Activated B cell treated with CpG ODN at 0.5 μM for 24 hours (primary cell): ENCODE data around the gene ANKRD44. TPM values are rescaled to one million over a fixed set of nuclear protein-coding genes. Genes with fewer than 3 reads are reported as not detected.
A peak's percentile ranks its signal among the peaks of the same experiment; 100 is the strongest.

Experiments used
- ATAC-seq: fragments of 200-7000 bp; cut with Tn5 transposase; one replicate; pipeline ENCODE4 v1.10.0; 2021; ENCODE audit warnings: low read depth, mild to moderate bottlenecking, moderate library complexity
- CTCF ChIA-PET: fragments of 350-600 bp; sonication (Branson Sonifier 250); formaldehyde crosslinking; loops from one replicate; lab custom pipeline; 2021; ENCODE audit warnings: antibody characterized with exemption; lab: Charles Lee
- POLR2A ChIA-PET: fragments of 350-600 bp; sonication (Branson Sonifier 250); formaldehyde crosslinking; loops from one replicate; lab custom pipeline; 2021; ENCODE audit warnings: antibody characterized with exemption; lab: Charles Lee
- DNase-seq: peaks from one replicate; pipeline ENCODE4 v3.0.0; 2022
- H3K27ac Mint-ChIP-seq: one replicate; pipeline ENCODE4 v1.8.0; 2020; ENCODE audit warnings: mixed read lengths
- H3K27me3 Mint-ChIP-seq: one replicate; pipeline ENCODE4 v1.8.0; 2021; ENCODE audit warnings: mixed read lengths
- H3K36me3 Mint-ChIP-seq: one replicate; pipeline ENCODE4 v1.8.0; 2021; ENCODE audit warnings: low read depth, mixed read lengths
- H3K4me1 Mint-ChIP-seq: one replicate; pipeline ENCODE4 v1.8.0; 2021; ENCODE audit warnings: mixed read lengths
- H3K4me3 Mint-ChIP-seq: one replicate; pipeline ENCODE4 v1.8.0; 2020; ENCODE audit warnings: mild to moderate bottlenecking, mixed read lengths
- H3K9me3 Mint-ChIP-seq: one replicate; pipeline ENCODE4 v1.8.0; 2020; ENCODE audit warnings: mixed read lengths
- intact Hi-C: fragments of 100-400 bp; cut with micrococcal nuclease; formaldehyde crosslinking; loops from one replicate; pipeline ENCODE4 v1.15.1; 2024
- total RNA-seq: library from RNA; stranded (reverse); gene quantifications from 2 replicates; pipeline ENCODE4 v1.2.3, GENCODE V29; 2022
- TF ChIP-seq, protein P1 (sequence below): fragments of 200-600 bp; IDR thresholded peaks from one replicate; pipeline ENCODE4 v1.8.0; 2022; ENCODE audit warnings: antibody characterized with exemption, mild to moderate bottlenecking

The ANKRD44 gene
- total RNA-seq, 1 donor from 2014 or later: 185 TPM

DNA sequence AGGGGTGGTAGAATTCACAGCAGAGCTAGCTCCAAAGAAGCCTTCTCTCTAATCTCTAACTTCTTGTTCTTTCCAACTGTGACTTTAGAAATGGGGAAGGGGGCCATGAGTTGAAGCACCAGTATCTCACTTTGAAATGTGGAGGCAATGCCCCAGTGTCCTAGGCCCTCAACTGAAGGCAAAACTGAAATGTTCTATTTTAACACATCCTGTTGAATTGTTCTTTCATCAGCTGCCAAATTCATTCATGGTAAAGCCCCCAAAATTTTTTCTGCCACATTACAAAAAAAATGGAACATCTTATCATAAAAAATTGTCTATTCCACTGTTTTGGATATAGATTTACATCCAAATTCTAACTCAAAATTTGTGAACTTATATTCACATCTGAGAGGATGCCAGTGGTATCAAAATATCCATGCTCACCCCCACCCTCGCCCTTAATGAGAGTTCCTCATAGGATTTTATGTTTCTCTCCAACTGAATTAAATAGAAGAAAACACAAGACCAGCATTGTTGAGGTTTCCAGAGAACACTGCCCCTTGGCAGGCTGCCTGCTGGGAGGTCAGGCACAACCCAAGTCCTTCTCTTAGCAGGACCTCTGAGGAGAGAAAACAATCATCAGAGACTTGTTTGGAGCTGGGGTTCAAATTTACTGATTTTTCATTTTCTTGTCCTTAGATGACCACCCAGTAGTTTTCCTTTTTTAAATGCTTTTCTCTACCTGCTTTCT is 236.7 kb downstream of the ANKRD44 start:
- Mint-ChIP-seq H3K9me3 (peaks cover 8% of the 10 kb centered on the region), H3K4me1 (peaks cover 1% of the 10 kb centered on the region), H3K27me3 (no peaks in the 10 kb centered on the region), H3K4me3 (no peak overlapping the region), H3K36me3 (peaks cover 92% of the 10 kb centered on the region), H3K27ac (peak overlapping the region; percentile 68)
- intact Hi-C loops: no loop called here
- ChIA-PET POLR2A (interaction anchor here (0.5 kb wide), 1 partner anchor 12 kb away, joined by 4 read pairs; no protein-coding TSS in a partner anchor), CTCF (no interaction called here)
- ATAC-seq (no peak), DNase-seq (no peak)
- TF ChIP-seq, protein P1, sequence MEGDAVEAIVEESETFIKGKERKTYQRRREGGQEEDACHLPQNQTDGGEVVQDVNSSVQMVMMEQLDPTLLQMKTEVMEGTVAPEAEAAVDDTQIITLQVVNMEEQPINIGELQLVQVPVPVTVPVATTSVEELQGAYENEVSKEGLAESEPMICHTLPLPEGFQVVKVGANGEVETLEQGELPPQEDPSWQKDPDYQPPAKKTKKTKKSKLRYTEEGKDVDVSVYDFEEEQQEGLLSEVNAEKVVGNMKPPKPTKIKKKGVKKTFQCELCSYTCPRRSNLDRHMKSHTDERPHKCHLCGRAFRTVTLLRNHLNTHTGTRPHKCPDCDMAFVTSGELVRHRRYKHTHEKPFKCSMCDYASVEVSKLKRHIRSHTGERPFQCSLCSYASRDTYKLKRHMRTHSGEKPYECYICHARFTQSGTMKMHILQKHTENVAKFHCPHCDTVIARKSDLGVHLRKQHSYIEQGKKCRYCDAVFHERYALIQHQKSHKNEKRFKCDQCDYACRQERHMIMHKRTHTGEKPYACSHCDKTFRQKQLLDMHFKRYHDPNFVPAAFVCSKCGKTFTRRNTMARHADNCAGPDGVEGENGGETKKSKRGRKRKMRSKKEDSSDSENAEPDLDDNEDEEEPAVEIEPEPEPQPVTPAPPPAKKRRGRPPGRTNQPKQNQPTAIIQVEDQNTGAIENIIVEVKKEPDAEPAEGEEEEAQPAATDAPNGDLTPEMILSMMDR: no peak

- peaks cover 92% of the 10 kb centered on the region for H3K36me3 Mint-ChIP-seq
- ChIA-PET POLR2A (no interaction called here), CTCF (no interaction called here)
- TF ChIP-seq, protein P1: no peak
- no peak for DNase-seq
- intact Hi-C loops: no loop called here
- H3K27me3 Mint-ChIP-seq: no peaks in the 10 kb centered on the region
- no peak for ATAC-seq
- H3K27ac Mint-ChIP-seq: peak overlapping the region; percentile 68
- H3K4me1 Mint-ChIP-seq: peaks cover 1% of the 10 kb centered on the region
- H3K4me3 Mint-ChIP-seq: no peak overlapping the region
- H3K9me3 Mint-ChIP-seq: peaks cover 10% of the 10 kb centered on the region
Observed at GRCh38 chr2:197073270-197073669, 237.3 kb downstream of the ANKRD44 start.

- TF ChIP-seq, protein P1: no peak
- CTCF ChIA-PET: no interaction called here
- H3K4me3 Mint-ChIP-seq: no peak overlapping the region
Observed at GRCh38 chr2:197072533-197072932, 238.0 kb downstream of the ANKRD44 start.

DNA sequence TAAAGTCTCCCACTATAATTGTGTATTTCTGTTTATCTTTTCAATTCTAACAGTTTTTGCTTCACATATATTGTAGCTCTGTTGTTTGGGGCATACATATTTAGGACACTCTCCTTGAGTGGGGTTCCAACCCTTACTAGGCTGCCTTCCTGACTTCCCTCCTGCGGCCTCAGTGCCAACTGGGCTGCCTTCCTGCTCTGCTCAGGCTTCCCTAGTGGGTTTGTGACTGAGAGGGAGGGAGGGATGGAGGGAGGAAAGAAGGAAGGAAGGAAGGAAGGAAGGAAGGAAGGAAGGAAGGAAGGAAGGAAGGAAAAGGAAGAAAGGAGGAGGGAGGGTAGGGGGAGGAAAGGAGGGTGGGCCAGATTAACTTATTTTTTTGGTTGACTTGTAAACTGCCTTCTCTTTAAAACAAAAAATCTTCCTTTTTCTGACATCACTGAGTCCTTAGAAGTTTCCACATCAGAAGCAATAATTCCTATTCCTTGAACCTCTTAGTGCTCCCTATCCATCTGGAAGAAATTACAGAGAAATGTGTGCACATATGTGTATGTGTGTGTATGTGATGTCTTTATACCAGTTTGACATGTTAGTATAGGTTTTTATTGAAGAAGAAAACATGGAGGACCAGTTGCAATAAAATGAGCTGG is 238.7 kb downstream of the ANKRD44 start:
- DNase-seq (no peak), ATAC-seq (no peak)
- Mint-ChIP-seq H3K4me1 (peaks cover 1% of the 10 kb centered on the region), H3K27me3 (no peaks in the 10 kb centered on the region), H3K27ac (peak overlapping the region; percentile 68), H3K4me3 (no peak overlapping the region), H3K36me3 (peaks cover 82% of the 10 kb centered on the region), H3K9me3 (peaks cover 6% of the 10 kb centered on the region)
- TF ChIP-seq, protein P1: no peak
- ChIA-PET CTCF (no interaction called here), POLR2A (no interaction called here)
- intact Hi-C loops: no loop called here

More at GRCh38 chr2:197072533-197072932, 238.0 kb downstream of the ANKRD44 start:
- Mint-ChIP-seq H3K4me1 (peaks cover 1% of the 10 kb centered on the region), H3K9me3 (peaks cover 10% of the 10 kb centered on the region), H3K27me3 (no peaks in the 10 kb centered on the region), H3K27ac (no peak overlapping the region), H3K36me3 (peaks cover 86% of the 10 kb centered on the region)
- ATAC-seq (no peak), DNase-seq (no peak)
- POLR2A ChIA-PET: no interaction called here
- intact Hi-C loops: no loop called here

DNA sequence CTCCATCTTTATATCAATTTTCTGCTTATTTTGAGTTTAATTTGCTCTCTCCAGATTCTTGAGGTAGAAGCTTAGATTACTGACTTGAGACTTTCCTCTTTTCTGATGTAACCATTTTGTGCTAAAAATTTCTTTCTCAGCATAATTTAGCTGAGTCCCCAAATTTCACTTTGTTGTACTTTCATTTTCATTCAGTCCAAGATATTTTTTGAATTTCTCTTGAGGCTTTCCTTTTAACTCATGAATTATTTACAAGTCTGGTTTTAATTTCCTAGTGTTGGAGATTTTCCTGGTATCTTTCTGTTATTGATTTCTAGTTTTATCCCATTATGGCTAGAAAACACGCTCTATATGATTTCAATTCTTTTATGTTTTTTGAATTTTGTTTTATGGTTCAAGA is 239.4 kb downstream of the ANKRD44 start:
- no peaks in the 10 kb centered on the region for H3K27me3 Mint-ChIP-seq
- CTCF ChIA-PET: no interaction called here
- DNase-seq (no peak), ATAC-seq (no peak)
- POLR2A ChIA-PET: no interaction called here
- intact Hi-C loops: no loop called here
- H3K27ac Mint-ChIP-seq: peak overlapping the region; percentile 68
- peaks cover 81% of the 10 kb centered on the region for H3K36me3 Mint-ChIP-seq
- TF ChIP-seq, protein P1: no peak
- H3K9me3 Mint-ChIP-seq: peaks cover 2% of the 10 kb centered on the region
- H3K4me3 Mint-ChIP-seq: no peak overlapping the region
- peaks cover 1% of the 10 kb centered on the region for H3K4me1 Mint-ChIP-seq
